ENCODE data around the gene ANKRD33.

Gene ANKRD33

DNA sequence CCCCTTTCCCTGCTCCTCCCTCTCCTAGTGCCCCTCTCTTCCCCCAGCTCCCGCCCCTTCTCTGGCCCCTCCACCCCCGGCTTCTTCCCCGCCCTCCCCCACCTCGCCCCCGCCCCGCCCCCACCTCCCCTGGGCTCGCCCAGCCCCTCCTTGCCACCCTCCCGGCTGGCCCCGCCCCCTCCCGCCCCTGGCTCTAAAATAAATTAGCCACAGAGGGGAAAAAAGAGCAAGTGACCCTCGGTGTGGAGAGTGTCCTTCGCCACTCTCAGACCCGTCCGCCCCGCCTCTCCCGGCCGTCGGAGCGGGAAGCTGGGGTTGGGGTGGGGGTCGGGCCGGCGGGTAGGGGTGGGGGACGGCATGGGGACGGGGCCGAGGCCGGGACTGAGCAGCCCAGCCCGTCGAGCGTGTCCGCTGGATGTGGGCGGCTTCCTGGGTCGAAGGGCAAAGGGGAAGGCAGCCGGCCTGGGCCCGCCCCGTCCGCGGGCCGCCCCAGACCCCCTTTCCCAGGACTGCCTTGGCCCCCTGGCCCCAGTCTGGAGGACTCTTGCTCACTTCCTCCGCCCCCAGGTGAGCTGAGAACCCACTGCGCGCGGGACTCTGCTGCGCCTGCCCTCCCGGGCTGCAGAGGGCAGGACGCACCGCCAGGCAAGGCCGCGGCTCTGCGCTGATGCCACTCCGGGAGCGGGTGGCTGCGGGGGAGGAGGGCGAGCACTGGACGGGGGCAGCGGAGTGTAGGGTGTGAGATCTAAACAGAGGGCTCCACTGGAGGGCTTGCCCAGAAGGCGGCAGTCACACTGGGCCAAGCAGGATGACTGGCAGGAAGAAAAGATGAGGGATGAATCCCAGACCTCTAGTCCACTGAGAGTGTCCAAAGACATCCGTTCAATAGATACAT, 38.8 kb upstream of the ANKRD33 start:
- no peak for DNase-seq
- TF ChIP-seq, protein P1, sequence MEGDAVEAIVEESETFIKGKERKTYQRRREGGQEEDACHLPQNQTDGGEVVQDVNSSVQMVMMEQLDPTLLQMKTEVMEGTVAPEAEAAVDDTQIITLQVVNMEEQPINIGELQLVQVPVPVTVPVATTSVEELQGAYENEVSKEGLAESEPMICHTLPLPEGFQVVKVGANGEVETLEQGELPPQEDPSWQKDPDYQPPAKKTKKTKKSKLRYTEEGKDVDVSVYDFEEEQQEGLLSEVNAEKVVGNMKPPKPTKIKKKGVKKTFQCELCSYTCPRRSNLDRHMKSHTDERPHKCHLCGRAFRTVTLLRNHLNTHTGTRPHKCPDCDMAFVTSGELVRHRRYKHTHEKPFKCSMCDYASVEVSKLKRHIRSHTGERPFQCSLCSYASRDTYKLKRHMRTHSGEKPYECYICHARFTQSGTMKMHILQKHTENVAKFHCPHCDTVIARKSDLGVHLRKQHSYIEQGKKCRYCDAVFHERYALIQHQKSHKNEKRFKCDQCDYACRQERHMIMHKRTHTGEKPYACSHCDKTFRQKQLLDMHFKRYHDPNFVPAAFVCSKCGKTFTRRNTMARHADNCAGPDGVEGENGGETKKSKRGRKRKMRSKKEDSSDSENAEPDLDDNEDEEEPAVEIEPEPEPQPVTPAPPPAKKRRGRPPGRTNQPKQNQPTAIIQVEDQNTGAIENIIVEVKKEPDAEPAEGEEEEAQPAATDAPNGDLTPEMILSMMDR (IDR thresholded peaks at IDR 0.05; ENCODE audit: low read depth, low read length): no peak
- H3K9me3 ChIP-seq: no peaks in the 10 kb centered on the region
- H3K4me1 ChIP-seq: no peaks in the 10 kb centered on the region
- no peaks in the 10 kb centered on the region for H3K36me3 ChIP-seq
- no peak overlapping the region for H3K4me3 ChIP-seq (ENCODE audit: low read depth, low read length)
- H3K27me3 ChIP-seq: no peaks in the 10 kb centered on the region; the same call in 1 of the 2 replicates

DNA sequence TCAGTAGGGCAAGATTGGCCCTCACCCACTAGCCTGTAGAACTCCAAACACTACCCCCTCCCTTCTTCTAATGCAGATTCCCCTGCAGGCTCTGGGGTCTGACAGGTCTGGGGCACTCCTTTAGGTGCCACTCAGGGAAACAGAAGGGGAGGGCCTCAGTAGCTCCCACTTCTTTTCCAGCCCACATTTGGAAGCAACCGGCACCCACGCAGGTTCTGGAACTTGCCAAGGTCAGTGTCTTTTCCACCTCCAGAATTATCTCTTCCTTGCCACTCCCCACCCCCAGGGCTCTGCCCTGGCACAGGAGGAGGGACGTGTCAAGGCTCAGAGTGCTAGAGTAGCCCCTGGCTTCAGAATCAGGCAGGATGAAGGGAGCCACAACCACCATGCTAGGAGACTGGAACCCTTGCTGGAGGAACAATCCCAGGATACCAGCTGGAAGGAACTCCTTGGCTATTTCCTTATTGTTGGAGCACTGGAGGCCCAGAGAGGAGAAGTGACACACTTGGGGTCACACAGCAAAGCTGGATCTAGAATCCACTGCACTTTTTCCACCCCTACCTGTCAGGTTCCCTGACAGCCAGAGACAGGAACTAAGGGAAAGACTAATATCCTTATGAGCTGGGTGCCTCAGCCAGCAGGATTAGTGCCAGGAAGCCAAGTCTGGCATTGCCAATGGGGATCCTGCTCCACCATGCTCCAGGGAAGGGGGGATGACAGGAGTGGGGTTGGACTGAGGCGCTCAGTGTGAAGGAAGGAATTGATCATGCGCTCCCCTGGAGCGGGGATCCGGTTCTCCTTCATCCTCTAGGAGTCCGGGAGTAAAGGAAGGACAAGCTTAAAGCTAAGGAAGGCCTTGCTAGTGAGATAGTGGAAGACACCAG, 37.6 kb upstream of the ANKRD33 start:
- Histone ChIP-seq H3K4me1 (no peaks in the 10 kb centered on the region), H3K4me3 (ENCODE audit: low read depth, low read length) (no peak overlapping the region), H3K9me3 (no peaks in the 10 kb centered on the region), H3K27me3 (no peaks in the 10 kb centered on the region; the same call in 1 of the 2 replicates), H3K36me3 (no peaks in the 10 kb centered on the region)
- DNase-seq: no peak
- TF ChIP-seq, protein P1 (IDR thresholded peaks at IDR 0.05; ENCODE audit: low read depth, low read length): no peak

DNA sequence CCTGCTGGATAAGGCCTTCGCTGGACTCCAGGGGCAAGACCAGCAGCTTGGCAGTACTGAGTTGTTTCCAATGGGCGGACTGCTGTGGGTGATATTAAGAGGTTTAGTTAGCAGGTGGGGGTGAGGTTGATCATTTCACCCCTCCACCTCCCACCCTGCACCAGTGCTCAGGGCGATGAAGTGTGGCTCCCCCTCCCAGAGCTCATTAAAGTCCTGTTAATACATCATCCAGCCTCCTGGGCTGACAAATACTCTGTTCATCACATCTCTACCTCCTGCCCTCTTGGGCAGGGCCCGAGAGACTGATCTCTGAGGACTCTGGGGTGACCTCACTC, 37.0 kb upstream of the ANKRD33 start:
- TF ChIP-seq, protein P1 (IDR thresholded peaks at IDR 0.05; ENCODE audit: low read depth, low read length): no peak
- DNase-seq: no peak
- Histone ChIP-seq H3K4me3 (ENCODE audit: low read depth, low read length) (no peak overlapping the region), H3K4me1 (no peaks in the 10 kb centered on the region), H3K9me3 (no peaks in the 10 kb centered on the region), H3K36me3 (no peaks in the 10 kb centered on the region), H3K27me3 (no peaks in the 10 kb centered on the region; the same call in 1 of the 2 replicates)

DNA sequence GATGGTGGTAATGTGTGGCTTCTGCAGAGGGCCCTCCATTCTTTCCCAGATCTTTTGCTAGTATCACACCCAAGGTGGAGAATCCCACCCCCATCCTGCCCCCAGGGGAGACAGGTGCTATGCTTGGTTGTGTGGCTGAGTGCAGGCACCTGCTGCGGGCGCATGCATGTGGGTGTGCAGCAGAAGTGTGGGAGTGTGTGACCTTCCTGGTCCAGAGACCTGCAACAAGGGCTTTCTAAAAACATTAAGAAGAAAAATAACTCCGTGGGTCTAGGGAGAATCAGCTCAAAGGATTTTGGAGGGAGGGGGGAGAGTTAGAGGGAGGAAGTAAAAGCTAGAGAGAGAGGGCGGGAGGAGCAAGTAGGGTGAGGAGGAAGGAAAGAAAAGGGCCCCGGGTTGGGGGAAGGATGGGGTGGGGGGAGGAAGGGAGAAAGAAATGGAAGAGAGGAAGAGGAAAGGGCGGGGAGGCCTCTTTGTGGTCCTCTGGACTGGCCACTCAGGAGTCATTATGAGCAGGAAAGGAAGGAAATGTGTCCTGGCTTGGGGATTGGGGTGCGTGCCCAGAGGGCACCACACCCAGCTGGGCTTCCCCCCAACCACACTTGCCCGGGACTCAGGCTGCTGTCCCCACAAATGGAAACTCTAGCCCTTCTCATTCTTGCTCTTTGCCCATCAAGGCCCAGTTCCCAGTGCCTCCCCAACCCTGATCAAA, 36.3 kb upstream of the ANKRD33 start:
- Histone ChIP-seq H3K36me3 (no peaks in the 10 kb centered on the region), H3K27me3 (no peaks in the 10 kb centered on the region; the same call in 1 of the 2 replicates), H3K9me3 (no peaks in the 10 kb centered on the region), H3K4me3 (ENCODE audit: low read depth, low read length) (no peak overlapping the region), H3K4me1 (no peaks in the 10 kb centered on the region)
- TF ChIP-seq, protein P1 (IDR thresholded peaks at IDR 0.05; ENCODE audit: low read depth, low read length): no peak
- DNase-seq: no peak

DNA sequence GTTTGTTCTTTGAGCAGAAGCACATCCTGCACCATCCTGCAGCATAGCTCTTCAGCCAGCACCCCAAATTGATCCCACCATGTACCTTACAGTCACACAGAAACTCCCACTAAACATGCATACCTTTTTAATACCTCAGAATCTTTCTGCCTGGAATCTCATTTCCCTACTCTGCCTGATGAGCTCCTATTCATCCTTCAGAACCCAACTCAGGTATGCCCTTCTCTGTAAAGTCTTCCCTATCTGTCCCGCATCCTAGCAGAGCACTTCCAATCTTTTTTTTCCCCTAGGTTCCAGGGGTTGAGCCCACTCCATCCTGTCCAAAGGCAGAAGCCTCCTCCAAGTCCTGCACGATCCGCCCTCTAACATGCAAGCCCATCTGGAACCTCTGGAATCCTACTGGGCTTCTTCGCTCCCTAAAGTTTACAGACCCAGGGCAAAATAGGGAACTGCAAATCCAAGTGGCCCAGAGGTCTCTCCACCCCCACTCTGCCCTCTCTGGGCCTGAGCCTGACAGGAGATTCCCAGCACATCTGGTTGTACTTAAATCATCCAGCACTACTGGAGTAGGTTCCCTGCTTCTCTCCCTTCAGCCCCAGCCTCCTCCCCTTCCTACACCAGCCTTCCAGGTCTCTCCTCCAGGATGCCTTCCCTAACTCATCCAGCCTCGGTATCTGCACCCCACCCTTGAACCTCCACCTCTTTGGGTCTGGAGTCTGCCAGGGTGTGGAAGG, 35.3 kb upstream of the ANKRD33 start:
- no peaks in the 10 kb centered on the region; the same call in 1 of the 2 replicates for H3K27me3 ChIP-seq
- no peaks in the 10 kb centered on the region for H3K9me3 ChIP-seq
- no peak overlapping the region for H3K4me3 ChIP-seq (ENCODE audit: low read depth, low read length)
- DNase-seq: no peak
- H3K4me1 ChIP-seq: no peaks in the 10 kb centered on the region
- no peaks in the 10 kb centered on the region for H3K36me3 ChIP-seq
- TF ChIP-seq, protein P1 (IDR thresholded peaks at IDR 0.05; ENCODE audit: low read depth, low read length): no peak

Measured in BE2C (cell line).